Cardiac muscle cell (in vitro differentiated cells and primary cell): Measurements from ENCODE around the gene C9orf78. TPM values are rescaled to one million over a fixed set of nuclear protein-coding genes. Genes with fewer than 3 reads are reported as not detected.

Experiments used
- DNase-seq, 2 donors: peaks; one replicate each; pipeline versions ENCODE4 v3.0.0 to v3.0.0-alpha.2; 2010 to 2017; ENCODE audit warnings: low read depth in 1 of 2, low spot score in 1 of 2
- H3K27ac ChIP-seq: fragments of 200-600 bp; sonication (generic); 2 replicates; pipeline ENCODE4 v1.5.1; 2016
- H3K27me3 ChIP-seq: fragments of 200-600 bp; sonication (generic); 2 replicates; pipeline ENCODE4 v1.6.0; 2016; ENCODE audit warnings: control low read depth
- H3K36me3 ChIP-seq: fragments of 200-600 bp; sonication (generic); 2 replicates; pipeline ENCODE4 v1.5.1; 2016; ENCODE audit warnings: control low read depth
- H3K4me1 ChIP-seq: fragments of 200-600 bp; sonication (generic); 2 replicates; pipeline ENCODE4 v1.8.1; 2017; ENCODE audit warnings: low read depth, mild to moderate bottlenecking, mixed run types
- H3K4me3 ChIP-seq: fragments of 200-600 bp; sonication (generic); 2 replicates; pipeline ENCODE4 v1.5.1; 2016; ENCODE audit warnings: mild to moderate bottlenecking
- H3K9me3 ChIP-seq: fragments of 200-600 bp; sonication (generic); 2 replicates; pipeline ENCODE4 v1.5.1; 2017; ENCODE audit warnings: low read depth, mild to moderate bottlenecking, control low read depth
- polyA plus RNA-seq: library from polyadenylated mRNA; unstranded; fragments of >200 nt; fragmentation: Nextera tagmentation; extraction: Ambion mirVana; gene quantifications from 2 replicates; pipeline ENCODE4 v1.2.1, GENCODE V29; 2016
- total RNA-seq: library from RNA; depleted of rRNA; stranded (reverse); fragments of >200 nt; gene quantifications from 2 replicates; pipeline ENCODE4 v1.2.3, GENCODE V29; 2016
- TF ChIP-seq, protein P1 (sequence below): IDR thresholded peaks from 2 replicates; pipeline ENCODE4 v1.5.1; 2012; ENCODE audit warnings: low read depth, mild to moderate bottlenecking, low read length

Gene C9orf78
- total and polyA plus RNA-seq, 2 experiments from 2014 or later, result 56.5 to 66.5 TPM

DNA sequence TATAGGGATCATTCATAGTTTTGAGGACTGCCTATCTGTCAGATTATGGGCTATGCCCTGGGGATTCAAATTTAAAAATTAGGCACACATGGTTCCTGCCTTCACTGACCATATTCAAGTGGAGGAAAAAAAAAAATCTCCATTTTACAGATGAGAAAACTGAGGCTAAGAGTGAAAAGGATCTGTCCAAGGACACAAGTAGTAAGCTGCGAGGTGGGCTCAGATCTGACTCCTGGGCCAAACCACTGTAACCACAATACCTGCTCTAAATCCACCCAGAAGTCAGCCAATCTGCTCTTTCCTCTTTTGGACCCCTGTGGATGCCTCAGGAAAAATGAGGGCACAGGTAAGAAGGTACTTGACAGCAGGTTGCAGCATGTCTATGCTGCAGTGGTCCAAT lies 8.3 kb downstream of the C9orf78 start:
- H3K4me3 ChIP-seq, result no peak overlapping the region
- H3K27me3 ChIP-seq, result no peaks in the 10 kb centered on the region
- peaks cover 14% of the 10 kb centered on the region for H3K36me3 ChIP-seq
- TF ChIP-seq, protein P1, sequence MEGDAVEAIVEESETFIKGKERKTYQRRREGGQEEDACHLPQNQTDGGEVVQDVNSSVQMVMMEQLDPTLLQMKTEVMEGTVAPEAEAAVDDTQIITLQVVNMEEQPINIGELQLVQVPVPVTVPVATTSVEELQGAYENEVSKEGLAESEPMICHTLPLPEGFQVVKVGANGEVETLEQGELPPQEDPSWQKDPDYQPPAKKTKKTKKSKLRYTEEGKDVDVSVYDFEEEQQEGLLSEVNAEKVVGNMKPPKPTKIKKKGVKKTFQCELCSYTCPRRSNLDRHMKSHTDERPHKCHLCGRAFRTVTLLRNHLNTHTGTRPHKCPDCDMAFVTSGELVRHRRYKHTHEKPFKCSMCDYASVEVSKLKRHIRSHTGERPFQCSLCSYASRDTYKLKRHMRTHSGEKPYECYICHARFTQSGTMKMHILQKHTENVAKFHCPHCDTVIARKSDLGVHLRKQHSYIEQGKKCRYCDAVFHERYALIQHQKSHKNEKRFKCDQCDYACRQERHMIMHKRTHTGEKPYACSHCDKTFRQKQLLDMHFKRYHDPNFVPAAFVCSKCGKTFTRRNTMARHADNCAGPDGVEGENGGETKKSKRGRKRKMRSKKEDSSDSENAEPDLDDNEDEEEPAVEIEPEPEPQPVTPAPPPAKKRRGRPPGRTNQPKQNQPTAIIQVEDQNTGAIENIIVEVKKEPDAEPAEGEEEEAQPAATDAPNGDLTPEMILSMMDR, result no peak
- no peak overlapping the region for H3K27ac ChIP-seq
- DNase-seq, result no peak
- H3K4me1 ChIP-seq, result peaks cover 3% of the 10 kb centered on the region
- no peaks in the 10 kb centered on the region for H3K9me3 ChIP-seq

DNA sequence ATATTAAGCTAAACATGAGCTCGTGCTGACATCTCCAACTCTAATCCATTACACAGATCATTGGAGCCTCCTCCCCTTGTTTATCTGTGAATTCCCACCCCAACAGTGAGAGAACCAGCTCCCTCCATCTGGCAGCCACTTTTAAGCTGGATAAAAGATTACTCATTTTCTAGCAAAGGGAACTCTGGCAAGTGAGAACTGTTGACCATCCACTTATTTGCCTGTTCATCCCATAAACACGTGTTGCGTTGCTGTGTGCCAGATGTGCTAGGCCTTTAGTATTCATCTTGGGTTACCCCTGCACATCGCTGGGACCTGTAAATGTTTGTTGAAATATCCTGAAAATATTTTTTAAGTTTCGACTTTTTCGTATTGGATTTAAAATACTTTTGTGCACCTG lies 8.7 kb downstream of the C9orf78 start:
- TF ChIP-seq, protein P1, result no peak
- peaks cover 18% of the 10 kb centered on the region for H3K36me3 ChIP-seq

DNA sequence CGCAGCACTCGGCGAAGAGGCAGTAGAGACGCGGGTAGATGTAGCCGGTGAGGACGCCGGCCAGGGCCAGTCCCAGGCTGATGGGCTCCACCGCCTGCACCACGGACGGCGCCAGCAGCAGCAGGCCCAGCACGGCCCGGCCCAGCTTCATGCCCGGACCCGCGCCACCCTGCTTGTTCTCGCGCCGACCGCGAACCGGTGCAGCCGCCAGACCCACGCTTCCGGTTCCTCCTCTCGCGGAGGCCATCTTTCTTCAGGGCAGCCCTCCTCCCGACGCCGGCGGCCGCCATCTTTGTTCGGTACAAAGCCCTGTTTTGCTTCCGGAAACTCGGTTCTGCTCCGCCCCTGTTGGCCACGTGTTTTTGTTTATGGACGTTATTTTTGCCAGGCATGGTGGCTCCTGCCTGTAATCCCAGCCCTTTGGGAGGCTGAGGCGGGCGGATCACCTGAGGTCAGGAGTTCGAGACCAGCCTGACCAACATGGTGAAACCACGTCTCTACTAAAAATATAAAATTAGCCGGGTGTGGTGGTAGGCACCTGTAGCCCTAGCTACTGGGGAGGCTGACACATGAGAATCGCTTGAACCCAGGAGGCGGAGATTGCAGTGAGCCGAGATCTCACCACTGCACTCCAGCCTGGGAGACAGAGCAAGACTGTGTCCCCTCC lies 11.0 kb downstream of the C9orf78 start, which contains the start of gene TOR1A:
Gene TOR1A, minus strand, starts transcription at position 202 of the 667 bp plus-strand sequence. Its CDS starts 51 bp downstream, at position 151.
- peak; percentile 95 to 96 for DNase-seq
- TF ChIP-seq, protein P1, result no peak
- peak within 1 kb of the TSS; percentile 84 for H3K27ac ChIP-seq
- no peaks in the 10 kb centered on the region for H3K9me3 ChIP-seq
- peaks cover 3% of the 10 kb centered on the region for H3K4me1 ChIP-seq
- H3K36me3 ChIP-seq, result peaks cover 21% of the 10 kb centered on the region
- peak within 1 kb of the TSS; percentile 92 for H3K4me3 ChIP-seq
- H3K27me3 ChIP-seq, result no peaks in the 10 kb centered on the region

More for the DNA sequence above, 8.7 kb downstream of the C9orf78 start:
- peaks cover 3% of the 10 kb centered on the region for H3K4me1 ChIP-seq
- DNase-seq, result no peak
- no peak overlapping the region for H3K27ac ChIP-seq
- H3K27me3 ChIP-seq, result no peaks in the 10 kb centered on the region
- H3K9me3 ChIP-seq, result no peaks in the 10 kb centered on the region
- no peak overlapping the region for H3K4me3 ChIP-seq

DNA sequence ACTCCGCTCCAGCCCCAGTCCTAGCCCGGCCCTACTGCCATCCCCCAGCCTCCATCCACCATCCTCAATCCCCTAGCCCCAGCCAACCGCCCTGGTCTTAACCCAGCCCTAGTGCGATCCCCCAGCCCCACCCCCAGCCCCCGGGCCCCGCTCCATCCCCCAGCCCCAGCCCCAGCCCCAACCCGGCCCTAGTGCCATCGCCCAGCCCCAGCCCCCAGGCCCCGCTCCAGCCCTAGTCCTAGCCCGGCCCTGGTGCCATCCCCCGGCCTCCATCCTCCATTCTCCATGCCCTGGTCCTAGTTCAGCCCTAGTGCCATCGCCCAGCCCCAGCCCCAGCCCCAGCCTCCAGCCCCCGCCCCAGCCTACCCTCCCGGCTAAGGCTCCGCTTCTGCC lies 11.5 kb downstream of the C9orf78 start:
- DNase-seq, result peak in 1 of 2 donors; percentile 7
- no peaks in the 10 kb centered on the region for H3K27me3 ChIP-seq
- TF ChIP-seq, protein P1, result no peak

DNA sequence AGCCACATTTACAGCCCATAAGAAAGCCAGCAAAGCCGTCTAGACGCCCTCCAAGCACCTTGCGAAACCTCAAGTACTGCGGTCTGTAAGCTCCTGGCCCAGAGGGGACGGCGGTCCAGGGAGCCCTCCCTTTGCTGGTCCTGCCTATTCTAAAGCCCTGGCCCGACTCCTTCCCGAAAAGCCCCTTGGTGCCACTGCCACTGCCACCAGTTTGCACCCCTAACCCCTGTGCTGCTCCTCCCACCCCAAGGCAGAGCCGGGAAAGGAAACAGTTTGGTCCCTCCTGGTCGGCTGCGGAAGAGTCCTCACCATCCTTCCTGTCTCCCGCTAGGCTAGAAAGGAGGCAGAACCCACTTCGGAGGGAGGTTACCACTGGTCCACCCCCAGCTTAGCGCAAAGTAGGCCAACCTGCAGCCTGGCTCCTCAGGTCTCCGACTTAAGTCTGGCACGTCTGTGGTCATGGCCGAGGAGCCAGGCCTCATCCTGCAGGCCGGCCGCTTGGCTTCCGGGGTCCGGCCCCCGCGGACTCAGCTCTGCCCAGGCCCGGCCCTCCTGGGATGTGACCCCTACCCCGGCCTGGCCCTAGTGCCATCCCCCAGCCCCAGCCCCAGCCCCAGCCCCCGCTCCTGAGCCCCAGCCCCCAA lies 12.1 kb downstream of the C9orf78 start:
- TF ChIP-seq, protein P1, result no peak
- no peaks in the 10 kb centered on the region for H3K27me3 ChIP-seq
- peaks cover 3% of the 10 kb centered on the region for H3K4me1 ChIP-seq
- peaks cover 31% of the 10 kb centered on the region for H3K36me3 ChIP-seq
- peak; percentile 9 to 42 for DNase-seq
- H3K27ac ChIP-seq, result peak overlapping the region; percentile 84
- H3K4me3 ChIP-seq, result peak overlapping the region; percentile 92
- H3K9me3 ChIP-seq, result no peaks in the 10 kb centered on the region

More for the DNA sequence above, 11.5 kb downstream of the C9orf78 start:
- Histone ChIP-seq H3K9me3 (no peaks in the 10 kb centered on the region), H3K27ac (peak overlapping the region; percentile 84), H3K4me1 (peaks cover 3% of the 10 kb centered on the region), H3K4me3 (peak overlapping the region; percentile 92), H3K36me3 (peaks cover 26% of the 10 kb centered on the region)
